ENCODE results near the gene BCKDHB. TPM values are rescaled to one million over a fixed set of nuclear protein-coding genes. Genes with fewer than 3 reads are reported as not detected.

The BCKDHB gene
- total and polyA plus RNA-seq, 9 donors = 12.0 to 33.4 (median 18.7) TPM

DNA sequence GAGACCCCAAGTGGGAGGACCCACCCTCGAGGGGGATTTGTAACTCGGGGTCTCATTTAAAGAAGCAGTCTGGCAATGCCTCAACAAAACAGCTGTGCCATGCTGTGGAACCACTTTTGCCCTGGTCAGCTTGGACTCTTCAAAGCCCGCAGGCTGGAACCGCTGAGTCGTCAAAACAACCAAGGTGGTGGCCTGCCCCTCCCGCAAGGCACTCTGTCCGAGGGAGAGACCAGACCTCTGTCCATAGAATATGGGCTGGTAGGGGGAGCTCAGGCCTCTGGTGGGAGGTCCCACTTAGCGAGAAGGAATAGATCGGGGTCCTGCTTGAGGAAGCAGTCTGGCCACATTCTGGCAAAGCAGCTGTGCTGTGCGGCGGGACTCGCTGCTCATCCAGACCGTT lies 208.1 kb downstream of the BCKDHB start:
- Histone ChIP-seq H3K4me1 (ENCODE audit: insufficient read depth) (no peaks in the 10 kb centered on the region), H3K27ac (no peak overlapping the region), H3K4me3 (no peak overlapping the region), H3K9me3 (no peaks in the 10 kb centered on the region), H3K36me3 (no peaks in the 10 kb centered on the region), H3K27me3 (no peaks in the 10 kb centered on the region)
- no peak for DNase-seq
- TF ChIP-seq POLR2A (IDR thresholded peaks at IDR 0.05) (no peak), EP300 (IDR thresholded peaks at IDR 0.05) (no peak)
- TF ChIP-seq, protein P1, sequence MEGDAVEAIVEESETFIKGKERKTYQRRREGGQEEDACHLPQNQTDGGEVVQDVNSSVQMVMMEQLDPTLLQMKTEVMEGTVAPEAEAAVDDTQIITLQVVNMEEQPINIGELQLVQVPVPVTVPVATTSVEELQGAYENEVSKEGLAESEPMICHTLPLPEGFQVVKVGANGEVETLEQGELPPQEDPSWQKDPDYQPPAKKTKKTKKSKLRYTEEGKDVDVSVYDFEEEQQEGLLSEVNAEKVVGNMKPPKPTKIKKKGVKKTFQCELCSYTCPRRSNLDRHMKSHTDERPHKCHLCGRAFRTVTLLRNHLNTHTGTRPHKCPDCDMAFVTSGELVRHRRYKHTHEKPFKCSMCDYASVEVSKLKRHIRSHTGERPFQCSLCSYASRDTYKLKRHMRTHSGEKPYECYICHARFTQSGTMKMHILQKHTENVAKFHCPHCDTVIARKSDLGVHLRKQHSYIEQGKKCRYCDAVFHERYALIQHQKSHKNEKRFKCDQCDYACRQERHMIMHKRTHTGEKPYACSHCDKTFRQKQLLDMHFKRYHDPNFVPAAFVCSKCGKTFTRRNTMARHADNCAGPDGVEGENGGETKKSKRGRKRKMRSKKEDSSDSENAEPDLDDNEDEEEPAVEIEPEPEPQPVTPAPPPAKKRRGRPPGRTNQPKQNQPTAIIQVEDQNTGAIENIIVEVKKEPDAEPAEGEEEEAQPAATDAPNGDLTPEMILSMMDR (IDR thresholded peaks at IDR 0.05) = no peak
- WGBS, 3 donors = 95 to 98% (median 96%) methylated on average over 13 of the region's 13 CpGs
- intact Hi-C loops (cut with DNase I) = no loop called here

DNA sequence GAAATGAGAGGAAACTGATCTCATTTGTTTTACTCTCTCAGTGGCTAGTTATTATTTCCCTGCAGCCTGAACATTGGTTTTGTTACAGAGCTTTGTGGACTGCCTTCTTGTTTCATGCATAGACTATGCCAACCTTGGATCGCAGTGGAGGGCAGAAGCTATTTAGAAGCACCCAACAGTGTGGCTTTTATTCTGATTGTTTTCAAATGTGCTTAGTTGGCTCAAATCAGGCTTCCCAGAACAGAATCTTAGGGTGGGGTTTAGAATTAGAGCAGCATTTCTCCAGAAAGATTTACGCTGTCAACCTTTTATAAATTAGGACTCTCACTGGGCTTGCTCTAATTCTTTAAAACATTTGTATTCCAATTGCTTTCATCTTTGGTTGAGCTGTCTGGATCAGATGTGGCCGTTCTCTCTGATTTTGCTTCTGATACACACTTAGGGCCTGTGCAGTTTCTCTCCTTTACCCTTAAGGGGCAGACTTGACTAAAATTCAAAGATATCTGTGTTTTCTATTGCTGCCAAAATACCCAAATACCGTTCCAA lies 210.3 kb downstream of the BCKDHB start:
- WGBS, 3 donors = 73 to 82% (median 74%) methylated on average over 4 of the region's 4 CpGs

DNA sequence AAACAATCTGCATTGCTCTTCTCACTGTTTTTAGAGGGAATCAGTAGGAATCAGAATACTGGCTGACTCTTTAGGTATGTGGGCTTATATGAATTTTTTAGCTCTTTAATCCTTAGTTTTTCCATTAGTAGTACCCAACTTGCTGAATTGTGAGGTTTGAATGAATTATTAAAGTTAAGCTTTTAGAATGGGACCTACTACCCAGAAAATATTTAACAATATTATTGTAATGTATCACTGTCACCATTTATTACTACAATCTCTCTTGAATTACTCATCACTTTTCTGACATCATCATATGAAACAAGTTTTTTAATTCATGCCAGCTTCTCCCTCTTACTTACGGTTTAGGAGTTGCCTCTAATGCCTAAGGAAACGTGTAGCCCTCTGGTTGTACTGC lies 212.7 kb downstream of the BCKDHB start:
- TF ChIP-seq, protein P1 (IDR thresholded peaks at IDR 0.05) = no peak
- no peak for TF ChIP-seq EP300 (IDR thresholded peaks at IDR 0.05)
- TF ChIP-seq POLR2A (IDR thresholded peaks at IDR 0.05) = no peak
- no peak overlapping the region for H3K4me3 ChIP-seq
- intact Hi-C loops (cut with DNase I) = no loop called here
- peaks cover 2% of the 10 kb centered on the region for H3K27me3 ChIP-seq
- no peaks in the 10 kb centered on the region for H3K9me3 ChIP-seq
- DNase-seq = no peak
- no peaks in the 10 kb centered on the region for H3K4me1 ChIP-seq (ENCODE audit: insufficient read depth)
- no peaks in the 10 kb centered on the region for H3K36me3 ChIP-seq
- no peak overlapping the region for H3K27ac ChIP-seq
- 77 to 89% (median 88%) methylated on average over 2 of the region's 2 CpGs for WGBS, 3 donors

More for the DNA sequence above, 210.3 kb downstream of the BCKDHB start:
- H3K4me1 ChIP-seq (ENCODE audit: insufficient read depth) = no peaks in the 10 kb centered on the region
- no peak for DNase-seq
- no peak overlapping the region for H3K27ac ChIP-seq
- H3K27me3 ChIP-seq = no peaks in the 10 kb centered on the region
- intact Hi-C loops (cut with DNase I) = no loop called here
- no peak overlapping the region for H3K4me3 ChIP-seq
- no peaks in the 10 kb centered on the region for H3K36me3 ChIP-seq
- TF ChIP-seq, protein P1 (IDR thresholded peaks at IDR 0.05) = no peak
- TF ChIP-seq POLR2A (IDR thresholded peaks at IDR 0.05) = no peak
- TF ChIP-seq EP300 (IDR thresholded peaks at IDR 0.05) = no peak
- H3K9me3 ChIP-seq = no peaks in the 10 kb centered on the region

DNA sequence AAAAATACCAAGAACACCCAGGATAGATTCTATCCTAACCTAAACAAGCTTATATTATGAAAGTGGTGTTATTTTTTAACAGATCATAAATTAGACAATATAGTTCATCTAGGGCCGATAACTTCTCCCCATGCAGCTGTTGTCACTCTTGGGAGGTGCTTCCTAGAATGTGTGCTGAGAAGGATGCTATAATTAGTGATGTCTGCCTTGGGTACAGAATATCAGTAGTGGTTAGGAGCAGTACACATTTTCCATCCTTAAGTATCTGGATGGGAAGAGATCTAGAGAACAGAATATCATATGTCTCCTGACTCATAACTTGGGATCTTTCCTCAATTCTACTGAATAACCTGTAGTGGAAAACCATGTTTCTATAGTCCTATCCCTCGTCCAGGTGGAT lies 214.5 kb downstream of the BCKDHB start:
- Histone ChIP-seq H3K4me1 (ENCODE audit: insufficient read depth) (no peaks in the 10 kb centered on the region), H3K27ac (no peak overlapping the region), H3K27me3 (peaks cover 2% of the 10 kb centered on the region), H3K4me3 (no peak overlapping the region), H3K9me3 (no peaks in the 10 kb centered on the region), H3K36me3 (no peaks in the 10 kb centered on the region)
- intact Hi-C loops (cut with DNase I) = no loop called here
- TF ChIP-seq POLR2A (IDR thresholded peaks at IDR 0.05) (no peak), EP300 (IDR thresholded peaks at IDR 0.05) (no peak)
- TF ChIP-seq, protein P1 (IDR thresholded peaks at IDR 0.05) = no peak
- 88 to 95% (median 89%) methylated on average over 2 of the region's 2 CpGs for WGBS, 3 donors
- no peak for DNase-seq
